ENCODE data around the gene PRPH.
A peak's percentile ranks its signal among the peaks of the same experiment; 100 is the strongest.

PRPH gene

DNA sequence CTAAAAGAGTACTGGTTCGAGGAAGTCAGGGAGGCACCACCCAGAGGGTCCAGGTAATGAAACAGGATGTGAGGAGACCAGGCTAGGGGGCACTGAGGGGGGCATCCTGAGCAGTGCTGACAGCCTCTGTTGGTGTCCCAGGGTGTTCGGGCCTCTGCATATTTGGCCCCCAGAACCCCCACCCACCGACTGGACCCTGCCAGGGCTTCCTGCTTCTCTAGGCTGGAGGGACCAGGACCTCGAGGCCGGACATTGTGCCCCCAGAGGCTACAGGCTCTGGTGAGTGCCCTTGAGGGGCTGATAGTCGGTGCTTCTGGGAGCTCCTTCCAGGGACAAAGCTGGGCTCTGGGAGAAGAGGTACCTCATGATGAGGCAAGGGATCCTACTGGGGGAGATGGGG lies 30.7 kb downstream of the PRPH start:
- H3K27me3 ChIP-seq (ENCODE audit: insufficient read depth, low read length, poor library complexity), result no peaks in the 10 kb centered on the region
- peak overlapping the region; percentile 2; the same call in 1 of the 2 replicates for H3K9ac ChIP-seq (ENCODE audit: low read depth, low read length)
- no peak overlapping the region for H2AFZ ChIP-seq (ENCODE audit: low read depth, low read length)
- H3K4me3 ChIP-seq (ENCODE audit: low read depth in 1 of 2, low read length in 2 of 2), result no peak overlapping the region
- no peak for TF ChIP-seq EZH2 (IDR thresholded peaks at IDR 0.05; ENCODE audit: borderline replicate concordance, low read depth, low read length, severe bottlenecking)
- TF ChIP-seq, protein P1, sequence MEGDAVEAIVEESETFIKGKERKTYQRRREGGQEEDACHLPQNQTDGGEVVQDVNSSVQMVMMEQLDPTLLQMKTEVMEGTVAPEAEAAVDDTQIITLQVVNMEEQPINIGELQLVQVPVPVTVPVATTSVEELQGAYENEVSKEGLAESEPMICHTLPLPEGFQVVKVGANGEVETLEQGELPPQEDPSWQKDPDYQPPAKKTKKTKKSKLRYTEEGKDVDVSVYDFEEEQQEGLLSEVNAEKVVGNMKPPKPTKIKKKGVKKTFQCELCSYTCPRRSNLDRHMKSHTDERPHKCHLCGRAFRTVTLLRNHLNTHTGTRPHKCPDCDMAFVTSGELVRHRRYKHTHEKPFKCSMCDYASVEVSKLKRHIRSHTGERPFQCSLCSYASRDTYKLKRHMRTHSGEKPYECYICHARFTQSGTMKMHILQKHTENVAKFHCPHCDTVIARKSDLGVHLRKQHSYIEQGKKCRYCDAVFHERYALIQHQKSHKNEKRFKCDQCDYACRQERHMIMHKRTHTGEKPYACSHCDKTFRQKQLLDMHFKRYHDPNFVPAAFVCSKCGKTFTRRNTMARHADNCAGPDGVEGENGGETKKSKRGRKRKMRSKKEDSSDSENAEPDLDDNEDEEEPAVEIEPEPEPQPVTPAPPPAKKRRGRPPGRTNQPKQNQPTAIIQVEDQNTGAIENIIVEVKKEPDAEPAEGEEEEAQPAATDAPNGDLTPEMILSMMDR (IDR thresholded peaks at IDR 0.05; ENCODE audit: borderline replicate concordance, extremely low read depth, low read length, poor library complexity, severe bottlenecking), result no peak
- 0 out of 2 replicates have a peak overlapping the region, but pooled peaks have one; percentile 11 for H3K4me2 ChIP-seq (ENCODE audit: insufficient read depth, low read length)
- H3K36me3 ChIP-seq (ENCODE audit: insufficient read depth, low read length), result peaks cover 65% of the 10 kb centered on the region
- H3K9me3 ChIP-seq (ENCODE audit: insufficient read depth, low read length, severe bottlenecking), result no peaks in the 10 kb centered on the region
- H4K20me1 ChIP-seq (ENCODE audit: insufficient read depth, low read length), result 0 out of 2 replicates have a peak, but pooled peaks cover 6% of the 10 kb centered on the region
- DNase-seq (no peak), ATAC-seq (ENCODE audit: insufficient read depth, low read depth) (no peak)
- H3K27ac ChIP-seq (ENCODE audit: low read length), result no peak overlapping the region
- peaks cover 37% of the 10 kb centered on the region for H3K4me1 ChIP-seq (ENCODE audit: insufficient read depth, low read length)
- H3K79me2 ChIP-seq (ENCODE audit: insufficient read depth, low read length), result peaks cover 28% of the 10 kb centered on the region

DNA sequence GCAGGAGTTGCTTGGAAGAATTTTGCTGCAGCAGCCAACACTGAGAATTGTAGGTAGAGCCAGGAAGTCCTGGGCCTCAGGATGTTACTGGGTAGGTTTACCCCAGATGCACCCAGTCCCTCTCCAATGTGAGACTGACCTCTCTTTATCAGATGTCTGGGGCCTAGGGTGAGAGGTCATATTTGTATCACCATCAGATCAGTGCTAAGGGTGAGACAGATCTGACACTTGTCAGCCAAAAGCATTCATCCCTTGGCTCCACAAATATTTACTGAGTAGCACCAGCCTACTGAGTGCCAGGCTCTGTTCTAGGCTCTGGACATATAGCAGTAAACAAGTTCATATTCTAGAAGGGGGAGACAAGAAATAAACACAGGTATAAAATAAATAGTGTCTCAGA lies 32.4 kb downstream of the PRPH start:
- Histone ChIP-seq H3K9ac (ENCODE audit: low read depth, low read length) (no peak overlapping the region), H2AFZ (ENCODE audit: low read depth, low read length) (no peak overlapping the region), H3K79me2 (ENCODE audit: insufficient read depth, low read length) (peaks cover 25% of the 10 kb centered on the region), H3K27me3 (ENCODE audit: insufficient read depth, low read length, poor library complexity) (no peaks in the 10 kb centered on the region), H4K20me1 (ENCODE audit: insufficient read depth, low read length) (peaks cover 9% of the 10 kb centered on the region; the same call in 1 of the 2 replicates), H3K4me1 (ENCODE audit: insufficient read depth, low read length) (peaks cover 26% of the 10 kb centered on the region), H3K4me3 (ENCODE audit: low read depth in 1 of 2, low read length in 2 of 2) (no peak overlapping the region), H3K9me3 (ENCODE audit: insufficient read depth, low read length, severe bottlenecking) (no peaks in the 10 kb centered on the region), H3K4me2 (ENCODE audit: insufficient read depth, low read length) (no peak overlapping the region), H3K36me3 (ENCODE audit: insufficient read depth, low read length) (peaks cover 76% of the 10 kb centered on the region), H3K27ac (ENCODE audit: low read length) (no peak overlapping the region)
- ATAC-seq (ENCODE audit: insufficient read depth, low read depth) (no peak), DNase-seq (no peak)
- TF ChIP-seq, protein P1 (IDR thresholded peaks at IDR 0.05; ENCODE audit: borderline replicate concordance, extremely low read depth, low read length, poor library complexity, severe bottlenecking), result no peak
- TF ChIP-seq EZH2 (IDR thresholded peaks at IDR 0.05; ENCODE audit: borderline replicate concordance, low read depth, low read length, severe bottlenecking), result no peak

DNA sequence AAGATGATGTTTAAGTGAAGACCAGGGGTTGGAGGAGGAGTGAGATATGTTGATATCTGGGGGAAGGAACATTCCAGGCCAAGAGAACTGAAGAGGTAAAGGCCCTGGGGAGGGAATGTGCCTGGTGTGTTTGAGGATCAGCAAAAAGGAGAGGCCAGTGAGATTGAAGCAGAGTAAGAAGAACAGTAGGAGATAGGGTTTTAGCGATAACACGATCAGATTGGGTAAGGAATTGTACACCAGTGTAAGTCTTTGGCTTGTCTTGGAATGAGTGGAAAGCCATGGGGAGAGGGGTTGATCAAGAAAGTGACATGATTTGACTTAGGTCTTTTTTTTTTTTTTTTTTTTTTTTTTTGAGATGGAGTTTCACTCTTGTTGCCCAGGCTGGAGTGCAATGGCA lies 32.9 kb downstream of the PRPH start:
- Histone ChIP-seq H3K27ac (ENCODE audit: low read length) (no peak overlapping the region), H3K79me2 (ENCODE audit: insufficient read depth, low read length) (peaks cover 22% of the 10 kb centered on the region), H4K20me1 (ENCODE audit: insufficient read depth, low read length) (peaks cover 9% of the 10 kb centered on the region; the same call in 1 of the 2 replicates), H3K9me3 (ENCODE audit: insufficient read depth, low read length, severe bottlenecking) (no peaks in the 10 kb centered on the region), H3K4me3 (ENCODE audit: low read depth in 1 of 2, low read length in 2 of 2) (no peak overlapping the region), H3K9ac (ENCODE audit: low read depth, low read length) (no peak overlapping the region), H2AFZ (ENCODE audit: low read depth, low read length) (no peak overlapping the region), H3K4me1 (ENCODE audit: insufficient read depth, low read length) (peaks cover 24% of the 10 kb centered on the region), H3K27me3 (ENCODE audit: insufficient read depth, low read length, poor library complexity) (no peaks in the 10 kb centered on the region), H3K36me3 (ENCODE audit: insufficient read depth, low read length) (peaks cover 76% of the 10 kb centered on the region), H3K4me2 (ENCODE audit: insufficient read depth, low read length) (no peak overlapping the region)
- ATAC-seq (ENCODE audit: insufficient read depth, low read depth) (no peak), DNase-seq (no peak)
- TF ChIP-seq, protein P1 (IDR thresholded peaks at IDR 0.05; ENCODE audit: borderline replicate concordance, extremely low read depth, low read length, poor library complexity, severe bottlenecking), result no peak
- TF ChIP-seq EZH2 (IDR thresholded peaks at IDR 0.05; ENCODE audit: borderline replicate concordance, low read depth, low read length, severe bottlenecking), result no peak

All from DND-41 (cell line).